ENCODE data around the gene ZNF142. TPM values are rescaled to one million over a fixed set of nuclear protein-coding genes. Genes with fewer than 3 reads are reported as not detected.

ZNF142 gene
- polyA plus RNA-seq, 2 donors: 5.3 to 10.1 TPM

DNA sequence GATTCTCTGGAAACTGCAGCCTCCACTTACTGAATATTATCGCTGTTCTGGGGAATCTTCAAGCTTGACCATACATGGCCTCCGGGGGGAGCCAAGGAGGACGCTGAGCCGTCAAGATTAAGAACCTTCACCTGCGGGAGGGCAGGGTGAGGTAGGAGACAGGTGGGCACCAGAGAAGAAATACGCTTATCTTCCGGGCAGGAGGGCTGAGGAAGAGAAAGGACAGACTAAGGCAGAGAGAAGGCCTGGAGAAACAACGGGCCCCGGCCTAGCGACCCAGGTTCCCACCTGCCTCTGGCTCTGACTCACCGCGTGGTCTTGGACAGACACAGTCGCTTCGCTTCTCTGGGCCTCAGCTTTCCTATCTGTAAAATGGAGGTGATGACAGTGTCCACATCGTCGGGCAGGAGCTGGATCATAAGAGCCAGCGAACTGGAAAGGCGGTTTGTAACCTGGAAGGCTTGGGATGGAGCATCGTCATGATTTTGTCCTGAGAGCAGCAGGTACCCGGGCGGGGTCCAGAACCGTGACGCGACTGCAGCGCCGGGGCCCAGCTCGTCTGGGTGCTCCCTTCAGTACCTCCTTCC, 659 bp downstream of the ZNF142 start:
- no peaks in the 10 kb centered on the region for H3K9me3 ChIP-seq (ENCODE audit: control insufficient read depth in 2 of 2, insufficient read depth in 1 of 2, low read depth in 1 of 2, low read length in 1 of 2)
- H3K27me3 ChIP-seq (ENCODE audit: control insufficient read depth in 1 of 2, insufficient read depth in 2 of 2, low read length in 2 of 2): no peaks in the 10 kb centered on the region
- H3K36me3 ChIP-seq (ENCODE audit: control insufficient read depth in 2 of 2, insufficient read depth in 2 of 2, low read length in 1 of 2): peaks cover 11 to 22% of the 10 kb centered on the region in 2 donors
- H3K4me1 ChIP-seq (ENCODE audit: control insufficient read depth in 2 of 2, insufficient read depth in 2 of 2, low read length in 1 of 2): peaks cover 0 to 6% of the 10 kb centered on the region in 2 donors
- peak overlapping the region; percentile 78 to 86 for H3K4me3 ChIP-seq (ENCODE audit: low read depth in 1 of 2, low read length in 2 of 2)
- H3K27ac ChIP-seq (ENCODE audit: low read depth in 2 of 2, low read length in 1 of 2): peak overlapping the region; percentile 75 to 81
- WGBS, 2 donors: 1% methylated on average over 27 of the region's 27 CpGs

DNA sequence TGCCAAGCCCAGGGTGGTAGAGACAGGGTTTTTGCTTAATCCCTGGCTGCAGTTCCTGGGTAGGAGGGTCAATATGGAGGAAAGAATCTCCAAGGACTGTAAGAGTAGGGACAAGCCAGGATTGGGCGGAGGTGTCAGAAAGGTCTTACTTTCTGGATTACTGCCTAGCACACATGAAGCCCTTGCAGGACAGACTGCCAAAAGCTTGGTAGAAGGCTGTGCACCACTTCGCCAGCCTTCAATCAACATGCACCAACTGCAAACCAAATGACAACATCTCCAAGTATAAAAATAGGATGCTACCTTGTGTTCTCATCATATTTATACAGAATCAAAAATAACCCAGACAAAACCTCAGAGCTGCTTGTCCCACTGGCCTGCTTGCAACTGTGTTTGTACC, 3.7 kb downstream of the ZNF142 start:
- H3K36me3 ChIP-seq (ENCODE audit: control insufficient read depth in 2 of 2, insufficient read depth in 2 of 2, low read length in 1 of 2): peaks cover 11 to 17% of the 10 kb centered on the region in 2 donors
- 97% methylated on average over 2 of the region's 2 CpGs for WGBS, 2 donors
- no peak overlapping the region for H3K27ac ChIP-seq (ENCODE audit: low read depth in 2 of 2, low read length in 1 of 2)
- no peaks in the 10 kb centered on the region for H3K9me3 ChIP-seq (ENCODE audit: control insufficient read depth in 2 of 2, insufficient read depth in 1 of 2, low read depth in 1 of 2, low read length in 1 of 2)
- H3K27me3 ChIP-seq (ENCODE audit: control insufficient read depth in 1 of 2, insufficient read depth in 2 of 2, low read length in 2 of 2): no peaks in the 10 kb centered on the region
- H3K4me3 ChIP-seq (ENCODE audit: low read depth in 1 of 2, low read length in 2 of 2): no peak overlapping the region
- peaks cover 0 to 6% of the 10 kb centered on the region in 2 donors for H3K4me1 ChIP-seq (ENCODE audit: control insufficient read depth in 2 of 2, insufficient read depth in 2 of 2, low read length in 1 of 2)

DNA sequence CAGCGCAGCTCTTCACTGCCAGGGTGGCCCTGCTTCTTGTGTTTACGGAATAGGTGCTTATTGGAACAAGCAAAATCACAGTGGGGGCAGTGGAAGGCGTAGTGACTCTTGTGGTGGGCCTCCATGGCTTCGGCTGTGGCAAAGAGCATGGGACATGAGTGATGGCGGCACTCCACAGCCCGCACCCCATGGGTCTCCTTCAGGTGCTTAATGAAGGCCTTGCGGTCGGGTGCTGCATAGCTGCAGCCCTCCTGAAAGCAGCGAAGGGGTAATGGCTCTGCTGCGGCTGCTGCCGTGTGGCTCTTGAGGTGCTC, 10.7 kb downstream of the ZNF142 start:
- Histone ChIP-seq H3K4me1 (ENCODE audit: control insufficient read depth in 2 of 2, insufficient read depth in 2 of 2, low read length in 1 of 2) (no peaks in the 10 kb centered on the region), H3K9me3 (ENCODE audit: control insufficient read depth in 2 of 2, insufficient read depth in 1 of 2, low read depth in 1 of 2, low read length in 1 of 2) (no peaks in the 10 kb centered on the region), H3K27ac (ENCODE audit: low read depth in 2 of 2, low read length in 1 of 2) (no peak overlapping the region), H3K27me3 (ENCODE audit: control insufficient read depth in 1 of 2, insufficient read depth in 2 of 2, low read length in 2 of 2) (no peaks in the 10 kb centered on the region), H3K36me3 (ENCODE audit: control insufficient read depth in 2 of 2, insufficient read depth in 2 of 2, low read length in 1 of 2) (peaks cover 22 to 48% of the 10 kb centered on the region in 2 donors), H3K4me3 (ENCODE audit: low read depth in 1 of 2, low read length in 2 of 2) (no peak overlapping the region)
- 88 to 90% methylated on average over 10 to 11 of the region's 11 CpGs for WGBS, 2 donors

DNA sequence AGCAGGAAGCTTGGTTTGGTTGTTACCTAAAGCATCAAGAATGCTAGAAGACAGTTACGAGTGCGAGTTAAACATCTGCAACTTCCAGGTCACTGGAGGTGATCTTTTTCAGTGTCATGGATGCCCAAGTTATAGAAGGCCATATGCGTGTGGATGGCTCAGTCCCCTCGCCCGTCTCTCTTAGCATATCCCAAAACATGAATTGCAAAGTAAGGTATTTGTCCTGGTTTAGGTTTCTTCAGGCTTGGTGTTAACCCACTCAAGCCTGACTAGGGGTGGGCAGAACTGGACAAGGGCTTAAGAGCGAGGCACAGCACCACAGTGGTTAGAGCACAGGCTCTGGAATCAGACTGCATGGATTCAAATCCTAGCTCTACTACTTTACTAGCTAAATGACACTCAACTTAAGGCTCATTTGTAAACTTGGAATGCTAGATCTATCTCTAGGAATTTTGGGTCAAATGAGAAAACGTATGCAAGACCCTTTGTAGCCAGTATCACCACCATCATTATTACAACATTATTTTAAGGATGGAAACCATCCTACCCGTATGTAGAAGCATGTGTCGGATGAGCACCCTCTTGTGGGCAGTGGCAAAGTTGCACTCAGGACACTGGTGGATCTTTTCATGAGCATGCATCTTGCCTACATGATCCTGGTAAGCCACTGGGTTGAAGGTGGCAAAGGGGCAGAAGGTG, 11.2 kb downstream of the ZNF142 start:
- Histone ChIP-seq H3K4me3 (ENCODE audit: low read depth in 1 of 2, low read length in 2 of 2) (no peak overlapping the region), H3K4me1 (ENCODE audit: control insufficient read depth in 2 of 2, insufficient read depth in 2 of 2, low read length in 1 of 2) (no peaks in the 10 kb centered on the region), H3K27me3 (ENCODE audit: control insufficient read depth in 1 of 2, insufficient read depth in 2 of 2, low read length in 2 of 2) (no peaks in the 10 kb centered on the region), H3K36me3 (ENCODE audit: control insufficient read depth in 2 of 2, insufficient read depth in 2 of 2, low read length in 1 of 2) (peaks cover 25 to 52% of the 10 kb centered on the region in 2 donors), H3K9me3 (ENCODE audit: control insufficient read depth in 2 of 2, insufficient read depth in 1 of 2, low read depth in 1 of 2, low read length in 1 of 2) (no peaks in the 10 kb centered on the region), H3K27ac (ENCODE audit: low read depth in 2 of 2, low read length in 1 of 2) (no peak overlapping the region)
- WGBS, 2 donors: 71 to 73% methylated on average over 9 of the region's 9 CpGs

DNA sequence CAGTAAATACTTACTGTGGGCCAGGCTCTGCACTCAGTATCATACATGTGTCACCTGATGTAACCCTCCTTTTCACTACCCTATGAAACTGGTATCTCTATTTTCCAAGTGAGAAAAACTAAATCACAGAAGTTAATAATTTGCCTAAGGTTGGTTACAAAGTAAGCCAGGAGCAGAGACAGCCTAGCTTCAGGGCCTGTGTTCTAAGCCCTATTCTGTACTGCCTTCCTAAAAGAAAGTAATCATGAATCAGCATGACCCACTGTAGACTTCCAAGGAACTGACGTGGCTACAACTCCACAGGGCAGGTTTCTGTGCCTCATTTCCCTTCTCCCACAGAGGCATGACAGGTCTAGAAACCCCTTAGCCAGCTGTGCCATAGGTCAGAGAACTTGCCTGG, 14.3 kb downstream of the ZNF142 start:
- Histone ChIP-seq H3K27me3 (ENCODE audit: control insufficient read depth in 1 of 2, insufficient read depth in 2 of 2, low read length in 2 of 2) (no peaks in the 10 kb centered on the region), H3K9me3 (ENCODE audit: control insufficient read depth in 2 of 2, insufficient read depth in 1 of 2, low read depth in 1 of 2, low read length in 1 of 2) (no peaks in the 10 kb centered on the region), H3K27ac (ENCODE audit: low read depth in 2 of 2, low read length in 1 of 2) (no peak overlapping the region), H3K36me3 (ENCODE audit: control insufficient read depth in 2 of 2, insufficient read depth in 2 of 2, low read length in 1 of 2) (peaks cover 30 to 60% of the 10 kb centered on the region in 2 donors), H3K4me3 (ENCODE audit: low read depth in 1 of 2, low read length in 2 of 2) (no peak overlapping the region), H3K4me1 (ENCODE audit: control insufficient read depth in 2 of 2, insufficient read depth in 2 of 2, low read length in 1 of 2) (no peaks in the 10 kb centered on the region)
- WGBS, 2 donors: 73 to 79% methylated on average over 1 of the region's 1 CpG

DNA sequence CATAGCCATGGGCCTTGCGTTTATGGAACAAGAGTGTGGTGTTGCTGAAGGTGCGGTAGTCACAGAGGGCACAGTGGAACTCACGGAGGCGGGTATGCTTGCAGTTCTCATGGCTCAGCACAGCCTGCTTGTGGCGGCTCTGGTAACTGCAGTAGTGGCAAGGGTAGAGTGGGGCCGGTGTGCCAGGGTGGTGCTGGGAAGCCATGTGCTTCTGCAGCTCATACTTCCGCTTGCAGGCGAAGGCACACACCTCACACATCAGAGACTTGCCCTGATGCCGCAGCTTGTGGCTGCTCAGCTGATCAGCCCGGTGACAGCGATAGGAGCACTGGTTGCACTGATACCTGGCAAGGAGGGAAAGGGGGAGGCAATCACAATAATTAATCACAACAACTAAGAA, 14.7 kb downstream of the ZNF142 start:
- 86 to 92% methylated on average over 11 of the region's 11 CpGs for whole genome bisulfite sequencing, 2 donors
- Histone ChIP-seq H3K27me3 (ENCODE audit: control insufficient read depth in 1 of 2, insufficient read depth in 2 of 2, low read length in 2 of 2) (no peaks in the 10 kb centered on the region), H3K4me3 (ENCODE audit: low read depth in 1 of 2, low read length in 2 of 2) (no peak overlapping the region), H3K36me3 (ENCODE audit: control insufficient read depth in 2 of 2, insufficient read depth in 2 of 2, low read length in 1 of 2) (peaks cover 29 to 59% of the 10 kb centered on the region in 2 donors), H3K9me3 (ENCODE audit: control insufficient read depth in 2 of 2, insufficient read depth in 1 of 2, low read depth in 1 of 2, low read length in 1 of 2) (no peaks in the 10 kb centered on the region), H3K27ac (ENCODE audit: low read depth in 2 of 2, low read length in 1 of 2) (no peak overlapping the region), H3K4me1 (ENCODE audit: control insufficient read depth in 2 of 2, insufficient read depth in 2 of 2, low read length in 1 of 2) (no peaks in the 10 kb centered on the region)

DNA sequence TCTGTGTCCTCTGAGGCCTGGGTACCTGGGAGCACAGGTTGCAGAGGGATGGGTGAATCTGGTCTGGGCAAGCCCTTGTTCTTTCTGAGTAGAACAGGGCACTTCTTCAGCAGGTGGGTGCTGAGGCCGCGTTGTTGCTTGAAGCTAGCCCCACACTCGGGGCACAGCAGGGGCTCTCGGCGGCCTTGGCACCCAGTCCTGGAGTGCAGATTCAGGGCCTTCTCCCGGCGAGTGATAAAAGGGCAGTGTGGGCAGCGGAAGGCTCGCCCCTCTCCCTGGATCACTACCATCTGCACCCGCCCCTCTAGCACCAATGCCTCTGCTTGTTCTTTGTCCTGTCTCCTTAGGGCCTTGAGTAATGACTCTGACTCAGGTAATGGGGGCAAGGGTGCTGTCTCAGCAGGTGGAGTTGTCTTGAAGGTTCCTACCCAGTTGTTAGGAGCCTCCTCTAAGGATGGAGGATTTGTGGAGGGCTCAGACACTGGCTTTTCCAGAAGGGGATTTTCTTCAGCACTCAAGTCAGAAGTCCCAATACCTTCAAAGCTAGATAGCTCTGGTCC, 15.6 kb downstream of the ZNF142 start:
- peaks cover 29 to 57% of the 10 kb centered on the region in 2 donors for H3K36me3 ChIP-seq (ENCODE audit: control insufficient read depth in 2 of 2, insufficient read depth in 2 of 2, low read length in 1 of 2)
- H3K4me3 ChIP-seq (ENCODE audit: low read depth in 1 of 2, low read length in 2 of 2): no peak overlapping the region
- no peaks in the 10 kb centered on the region for H3K9me3 ChIP-seq (ENCODE audit: control insufficient read depth in 2 of 2, insufficient read depth in 1 of 2, low read depth in 1 of 2, low read length in 1 of 2)
- 92% methylated on average over 8 to 10 of the region's 10 CpGs for WGBS, 2 donors
- H3K4me1 ChIP-seq (ENCODE audit: control insufficient read depth in 2 of 2, insufficient read depth in 2 of 2, low read length in 1 of 2): no peaks in the 10 kb centered on the region
- H3K27me3 ChIP-seq (ENCODE audit: control insufficient read depth in 1 of 2, insufficient read depth in 2 of 2, low read length in 2 of 2): no peaks in the 10 kb centered on the region
- H3K27ac ChIP-seq (ENCODE audit: low read depth in 2 of 2, low read length in 1 of 2): no peak overlapping the region

DNA sequence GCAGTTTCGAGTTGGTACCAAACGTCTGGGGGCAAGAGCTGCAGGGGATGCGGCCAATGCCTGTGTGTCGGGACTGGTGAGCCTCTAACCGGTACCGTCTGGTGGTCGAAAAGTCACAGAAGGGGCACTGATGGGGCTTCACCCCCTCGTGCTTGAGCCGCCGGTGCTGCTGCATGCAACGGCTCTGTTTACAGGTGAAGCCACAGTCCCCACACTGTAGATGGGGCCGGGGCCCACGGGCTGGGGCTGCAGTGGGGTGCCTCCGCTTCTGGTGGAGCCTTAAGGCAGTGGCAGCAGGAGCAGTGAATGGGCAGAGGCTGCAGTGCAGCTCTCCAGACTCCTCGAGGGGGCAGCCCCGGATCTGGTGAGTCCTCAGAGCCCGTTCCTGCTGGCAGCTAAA, 16.6 kb downstream of the ZNF142 start:
- Histone ChIP-seq H3K4me3 (ENCODE audit: low read depth in 1 of 2, low read length in 2 of 2) (no peak overlapping the region), H3K4me1 (ENCODE audit: control insufficient read depth in 2 of 2, insufficient read depth in 2 of 2, low read length in 1 of 2) (no peaks in the 10 kb centered on the region), H3K27me3 (ENCODE audit: control insufficient read depth in 1 of 2, insufficient read depth in 2 of 2, low read length in 2 of 2) (no peaks in the 10 kb centered on the region), H3K9me3 (ENCODE audit: control insufficient read depth in 2 of 2, insufficient read depth in 1 of 2, low read depth in 1 of 2, low read length in 1 of 2) (no peaks in the 10 kb centered on the region), H3K27ac (ENCODE audit: low read depth in 2 of 2, low read length in 1 of 2) (no peak overlapping the region), H3K36me3 (ENCODE audit: control insufficient read depth in 2 of 2, insufficient read depth in 2 of 2, low read length in 1 of 2) (peaks cover 34 to 57% of the 10 kb centered on the region in 2 donors)
- 89 to 91% methylated on average over 17 of the region's 17 CpGs for WGBS, 2 donors

DNA sequence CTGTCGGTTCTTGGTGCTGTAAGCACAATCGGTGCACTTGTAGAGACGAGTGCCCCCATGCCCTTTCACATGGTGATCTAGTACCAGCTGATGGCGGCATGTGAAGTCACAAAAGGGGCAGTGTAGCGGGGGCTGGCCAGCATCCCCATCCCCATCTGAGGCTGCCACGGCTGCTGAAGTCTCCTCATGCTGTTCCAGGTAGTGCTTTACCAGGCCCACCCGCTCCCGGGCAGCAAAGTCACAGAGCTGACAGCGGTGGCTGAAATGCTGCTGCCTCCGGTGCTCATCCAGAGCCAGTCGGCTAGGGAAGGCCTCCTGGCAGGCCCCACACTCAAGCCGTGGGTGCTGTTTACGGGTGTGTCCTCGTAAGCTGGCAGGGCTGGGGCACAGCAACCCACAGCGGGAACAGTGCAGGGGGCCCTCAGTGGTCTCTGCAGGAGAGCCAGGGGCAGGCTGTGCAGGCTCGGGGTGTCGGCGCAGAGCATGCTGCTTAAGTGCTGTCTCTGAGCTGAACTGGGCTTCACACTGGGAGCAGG, 17.2 kb downstream of the ZNF142 start:
- peaks cover 34 to 58% of the 10 kb centered on the region in 2 donors for H3K36me3 ChIP-seq (ENCODE audit: control insufficient read depth in 2 of 2, insufficient read depth in 2 of 2, low read length in 1 of 2)
- no peak overlapping the region for H3K4me3 ChIP-seq (ENCODE audit: low read depth in 1 of 2, low read length in 2 of 2)
- H3K27me3 ChIP-seq (ENCODE audit: control insufficient read depth in 1 of 2, insufficient read depth in 2 of 2, low read length in 2 of 2): no peaks in the 10 kb centered on the region
- H3K9me3 ChIP-seq (ENCODE audit: control insufficient read depth in 2 of 2, insufficient read depth in 1 of 2, low read depth in 1 of 2, low read length in 1 of 2): no peaks in the 10 kb centered on the region
- H3K27ac ChIP-seq (ENCODE audit: low read depth in 2 of 2, low read length in 1 of 2): no peak overlapping the region
- H3K4me1 ChIP-seq (ENCODE audit: control insufficient read depth in 2 of 2, insufficient read depth in 2 of 2, low read length in 1 of 2): no peaks in the 10 kb centered on the region
- WGBS, 2 donors: 90 to 91% methylated on average over 18 of the region's 18 CpGs
